ENCODE measurements around the gene ODAPH. TPM values are rescaled to one million over a fixed set of nuclear protein-coding genes. Genes with fewer than 3 reads are reported as not detected.
A peak's percentile ranks its signal among the peaks of the same experiment; 100 is the strongest.
"Not testable (repeated sequence)": the region's sequence is repeated elsewhere in the genome, so short reads cannot be mapped to it uniquely, and the experiment has no call there.

ODAPH gene, protein sequence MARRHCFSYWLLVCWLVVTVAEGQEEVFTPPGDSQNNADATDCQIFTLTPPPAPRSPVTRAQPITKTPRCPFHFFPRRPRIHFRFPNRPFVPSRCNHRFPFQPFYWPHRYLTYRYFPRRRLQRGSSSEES
- 10 to 100 TPM in 1 of 2 donors, 1 to 10 TPM in 1; 6.2 to 13.0 TPM for total RNA-seq

DNA sequence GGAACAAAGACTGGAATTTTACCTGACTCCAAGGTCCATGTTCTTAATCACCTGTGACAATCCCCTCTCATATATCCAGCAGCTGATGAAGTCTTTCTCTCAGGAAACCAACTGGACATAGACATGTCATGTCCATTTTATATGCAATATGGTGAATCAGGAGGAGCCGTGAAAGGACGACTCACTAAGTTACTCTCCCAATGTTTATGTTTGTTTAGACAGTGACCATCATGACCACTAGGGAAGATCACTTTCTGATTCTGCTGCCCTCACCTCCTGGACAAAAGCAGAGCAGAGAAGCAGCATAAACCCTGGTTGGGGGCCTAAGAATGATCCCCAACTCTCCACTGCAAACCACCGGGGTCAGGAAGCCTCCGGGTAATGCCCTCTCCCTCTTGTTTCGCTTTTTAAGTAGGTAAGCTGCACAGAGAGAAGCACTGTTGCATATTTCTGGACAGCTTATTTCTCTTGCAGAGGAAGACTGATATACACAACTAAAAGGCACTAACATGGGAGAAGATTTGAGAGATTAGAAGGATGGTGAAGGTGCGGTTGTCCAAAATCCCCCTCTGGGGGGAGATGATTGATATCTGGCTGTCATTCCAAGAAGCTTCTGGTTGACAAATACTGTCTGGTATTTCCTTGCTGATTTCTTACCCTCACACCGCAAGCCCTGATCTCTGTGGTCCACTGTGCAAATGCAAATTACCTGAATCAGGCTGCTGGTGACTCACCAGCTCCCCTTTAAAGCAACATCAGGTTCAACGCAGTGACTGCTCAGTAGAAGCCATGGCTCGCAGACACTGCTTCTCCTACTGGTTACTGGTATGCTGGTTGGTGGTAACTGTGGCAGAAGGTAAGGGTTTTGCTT lies at the start of gene ODAPH:
Gene ODAPH (plus strand): TSS at position 773 of the 871 bp plus-strand sequence. CDS start 17 bp downstream, at position 790.
- Mint-ChIP-seq H3K27me3 (peaks cover 9 to 13% of the 10 kb centered on the region in 2 donors), H3K27ac (peak within 1 kb of the TSS in 1 of 2 donors; percentile 53), H3K4me1 (ENCODE audit: low read depth in 2 of 2) (peaks cover 5 to 12% of the 10 kb centered on the region in 2 donors), H3K4me3 (peak within 1 kb of the TSS; percentile 71), H3K36me3 (no peaks in the 10 kb centered on the region), H3K9me3 (no peaks in the 10 kb centered on the region)
- DNase-seq (ENCODE audit: low spot score) (peak; percentile 62), ATAC-seq (peak; percentile 87 to 96)

GRCh38 chr4:75509592-75509991 lies 46.3 kb upstream of the ODAPH start:
- not testable (repeated sequence) for DNase-seq (ENCODE audit: low spot score); H3K9me3 Mint-ChIP-seq; ATAC-seq; H3K27me3 Mint-ChIP-seq; H3K4me3 Mint-ChIP-seq
- peaks cover 26 to 35% of the 10 kb centered on the region in 2 donors for H3K4me1 Mint-ChIP-seq (ENCODE audit: low read depth in 2 of 2)
- peak overlapping the region; percentile 15 to 16 for H3K27ac Mint-ChIP-seq
- peaks cover 34% of the 10 kb centered on the region for H3K36me3 Mint-ChIP-seq

- no peak for ATAC-seq
- DNase-seq (ENCODE audit: low spot score) = no peak
- no peak overlapping the region for H3K4me3 Mint-ChIP-seq
- no peaks in the 10 kb centered on the region for H3K27me3 Mint-ChIP-seq
- no peak overlapping the region for H3K27ac Mint-ChIP-seq
- peaks cover 28 to 36% of the 10 kb centered on the region in 2 donors for H3K4me1 Mint-ChIP-seq (ENCODE audit: low read depth in 2 of 2)
- peaks cover 3% of the 10 kb centered on the region for H3K9me3 Mint-ChIP-seq
- peaks cover 26% of the 10 kb centered on the region for H3K36me3 Mint-ChIP-seq
Observed at GRCh38 chr4:75511841-75512240, 44.0 kb upstream of the ODAPH start.

- H3K9me3 Mint-ChIP-seq = peaks cover 3% of the 10 kb centered on the region
- H3K27ac Mint-ChIP-seq = no peak overlapping the region
- DNase-seq (ENCODE audit: low spot score) (no peak), ATAC-seq (no peak)
- no peak overlapping the region for H3K4me3 Mint-ChIP-seq
- H3K27me3 Mint-ChIP-seq = no peaks in the 10 kb centered on the region
- H3K4me1 Mint-ChIP-seq (ENCODE audit: low read depth in 2 of 2) = peaks cover 28 to 29% of the 10 kb centered on the region in 2 donors
- H3K36me3 Mint-ChIP-seq = peaks cover 23% of the 10 kb centered on the region
Observed at GRCh38 chr4:75512386-75513211, 43.3 kb upstream of the ODAPH start.

DNA sequence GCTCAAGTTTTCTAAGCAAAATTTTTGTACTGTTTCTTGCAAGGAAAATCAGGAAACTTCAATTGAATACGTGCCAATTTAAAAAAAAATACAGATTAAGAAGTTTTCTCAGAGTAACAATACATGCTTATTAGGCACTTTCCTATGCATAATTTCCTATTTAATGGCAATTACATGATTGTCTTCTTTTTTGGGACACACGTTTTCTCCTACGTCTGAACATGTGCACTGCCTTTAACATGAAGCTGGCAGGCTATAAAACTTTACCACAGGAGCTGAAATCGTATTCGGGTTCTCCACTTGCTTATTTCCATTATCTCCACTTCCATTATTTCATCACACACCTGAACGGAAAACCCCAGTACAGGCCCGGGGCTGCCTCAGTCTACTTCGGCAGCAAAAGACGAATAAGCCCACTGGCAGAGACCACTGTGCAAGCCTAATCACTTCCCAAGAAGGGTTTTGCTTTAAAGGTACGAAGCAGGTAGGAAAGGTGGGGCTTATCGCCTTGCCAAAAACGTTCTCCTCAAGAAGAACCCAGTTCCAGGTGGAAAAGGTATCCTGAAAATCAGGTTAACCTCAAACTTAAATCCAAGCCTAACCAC lies 42.2 kb upstream of the ODAPH start:
- H3K9me3 Mint-ChIP-seq = peaks cover 3% of the 10 kb centered on the region
- H3K27me3 Mint-ChIP-seq = no peaks in the 10 kb centered on the region
- DNase-seq (ENCODE audit: low spot score) (no peak), ATAC-seq (no peak)
- H3K4me3 Mint-ChIP-seq = no peak overlapping the region
- peaks cover 28 to 29% of the 10 kb centered on the region in 2 donors for H3K4me1 Mint-ChIP-seq (ENCODE audit: low read depth in 2 of 2)
- no peak overlapping the region for H3K27ac Mint-ChIP-seq
- peaks cover 27% of the 10 kb centered on the region for H3K36me3 Mint-ChIP-seq

GRCh38 chr4:75514131-75514948 lies 41.5 kb upstream of the ODAPH start, which contains the start of the genes RCHY1 and THAP6:
RCHY1 (minus strand) TSS chr4:75514403; CDS start chr4:75514286, 117 bp downstream.
THAP6 (plus strand) TSS chr4:75514473; CDS start chr4:75515453, 980 bp downstream.
- peaks cover 3% of the 10 kb centered on the region for H3K9me3 Mint-ChIP-seq
- peaks cover 27 to 30% of the 10 kb centered on the region in 2 donors for H3K4me1 Mint-ChIP-seq (ENCODE audit: low read depth in 2 of 2)
- no peaks in the 10 kb centered on the region for H3K27me3 Mint-ChIP-seq
- H3K4me3 Mint-ChIP-seq = no peak within 1 kb of the TSS
- H3K36me3 Mint-ChIP-seq = peaks cover 32% of the 10 kb centered on the region
- ATAC-seq (peak; percentile 94 to 96), DNase-seq (ENCODE audit: low spot score) (peak; percentile 95)
- H3K27ac Mint-ChIP-seq = no peak within 1 kb of the TSS

GRCh38 chr4:75514949-75515612 lies 40.8 kb upstream of the ODAPH start:
- DNase-seq (ENCODE audit: low spot score) = no peak
- peaks cover 21 to 25% of the 10 kb centered on the region in 2 donors for H3K4me1 Mint-ChIP-seq (ENCODE audit: low read depth in 2 of 2)
- peaks cover 27% of the 10 kb centered on the region for H3K36me3 Mint-ChIP-seq
- H3K9me3 Mint-ChIP-seq = no peaks in the 10 kb centered on the region
- ATAC-seq = no peak
- H3K27ac Mint-ChIP-seq = no peak overlapping the region
- no peaks in the 10 kb centered on the region for H3K27me3 Mint-ChIP-seq
- H3K4me3 Mint-ChIP-seq = no peak overlapping the region

DNA sequence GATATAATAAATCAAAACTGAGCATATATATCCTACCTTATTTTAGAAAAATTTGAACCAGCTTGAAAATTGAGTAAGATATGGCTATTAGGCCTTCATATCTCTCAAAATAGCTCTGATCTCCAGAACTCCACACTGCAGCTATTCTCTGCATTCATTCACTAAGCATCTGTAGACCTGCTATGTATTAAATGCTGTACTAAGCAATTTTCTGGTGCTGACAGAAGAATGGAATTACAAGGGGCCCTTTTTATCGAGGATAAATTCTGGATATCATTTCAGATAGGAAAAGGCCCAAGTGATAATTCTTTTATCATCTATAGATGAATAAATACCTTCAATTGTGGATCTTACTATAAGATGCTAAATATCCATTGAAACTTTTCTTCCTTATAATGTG lies 39.7 kb upstream of the ODAPH start:
- Mint-ChIP-seq H3K4me1 (ENCODE audit: low read depth in 2 of 2) (peaks cover 17 to 25% of the 10 kb centered on the region in 2 donors), H3K36me3 (peaks cover 33% of the 10 kb centered on the region)

DNA sequence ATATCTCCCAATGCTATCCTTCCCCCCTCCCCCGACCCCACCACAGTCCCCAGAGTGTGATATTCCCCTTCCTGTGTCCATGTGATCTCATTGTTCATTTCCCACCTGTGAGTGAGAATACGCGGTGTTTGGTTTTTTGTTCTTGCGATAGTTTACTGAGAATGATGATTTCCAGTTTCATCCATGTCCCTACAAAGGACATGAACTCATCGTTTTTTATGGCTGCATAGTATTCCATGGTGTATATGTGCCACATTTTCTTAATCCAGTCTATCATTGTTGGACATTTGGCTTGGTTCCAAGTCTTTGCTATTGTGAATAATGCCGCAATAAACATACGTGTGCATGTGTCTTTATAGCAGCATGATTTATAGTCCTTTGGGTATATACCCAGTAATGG lies 36.4 kb upstream of the ODAPH start:
- not testable (repeated sequence) for H3K4me3 Mint-ChIP-seq; H3K9me3 Mint-ChIP-seq; H3K27me3 Mint-ChIP-seq; DNase-seq (ENCODE audit: low spot score); H3K27ac Mint-ChIP-seq; ATAC-seq
- Mint-ChIP-seq H3K36me3 (peaks cover 34% of the 10 kb centered on the region), H3K4me1 (ENCODE audit: low read depth in 2 of 2) (peaks cover 14 to 25% of the 10 kb centered on the region in 2 donors)

More for the DNA sequence above, 39.7 kb upstream of the ODAPH start:
- DNase-seq (ENCODE audit: low spot score) = no peak
- H3K27ac Mint-ChIP-seq = no peak overlapping the region
- no peak overlapping the region for H3K4me3 Mint-ChIP-seq
- no peak for ATAC-seq
- no peaks in the 10 kb centered on the region for H3K27me3 Mint-ChIP-seq
- H3K9me3 Mint-ChIP-seq = no peaks in the 10 kb centered on the region

GRCh38 chr4:75525086-75525485 lies 30.8 kb upstream of the ODAPH start:
- Mint-ChIP-seq H3K9me3 (no peaks in the 10 kb centered on the region), H3K27ac (no peak overlapping the region), H3K36me3 (peaks cover 39% of the 10 kb centered on the region)

DNA sequence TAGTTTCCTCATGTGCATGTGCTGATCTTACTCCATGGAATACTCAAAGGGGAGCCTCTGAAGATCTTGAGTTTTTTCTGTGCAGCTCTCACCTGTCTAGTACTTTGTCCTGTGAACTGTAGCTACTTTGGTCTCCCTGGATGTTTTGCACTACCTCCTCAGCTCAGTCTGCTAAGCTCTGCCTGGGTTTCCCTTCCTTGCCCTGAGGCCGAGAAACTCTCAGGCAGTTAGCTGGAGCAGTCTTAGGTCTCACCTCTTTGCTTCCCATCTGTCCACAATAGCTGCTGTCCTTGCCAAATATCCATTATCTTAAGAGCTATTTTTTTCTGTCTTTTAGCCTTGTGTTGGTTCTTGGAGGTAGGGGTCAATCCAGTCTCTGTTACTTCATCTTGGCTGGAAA lies 30.0 kb upstream of the ODAPH start:
- Mint-ChIP-seq H3K36me3 (peaks cover 37% of the 10 kb centered on the region), H3K4me3 (no peak overlapping the region), H3K4me1 (ENCODE audit: low read depth in 2 of 2) (peaks cover 5 to 9% of the 10 kb centered on the region in 2 donors), H3K27ac (no peak overlapping the region), H3K27me3 (no peaks in the 10 kb centered on the region), H3K9me3 (no peaks in the 10 kb centered on the region)
- DNase-seq (ENCODE audit: low spot score) (no peak), ATAC-seq (no peak)

More at GRCh38 chr4:75525086-75525485, 30.8 kb upstream of the ODAPH start:
- ATAC-seq (no peak), DNase-seq (ENCODE audit: low spot score) (no peak)
- peaks cover 9 to 17% of the 10 kb centered on the region in 2 donors for H3K4me1 Mint-ChIP-seq (ENCODE audit: low read depth in 2 of 2)
- no peaks in the 10 kb centered on the region for H3K27me3 Mint-ChIP-seq
- H3K4me3 Mint-ChIP-seq = no peak overlapping the region

GRCh38 chr4:75527482-75527881 lies 28.4 kb upstream of the ODAPH start:
- DNase-seq (ENCODE audit: low spot score) (no peak), ATAC-seq (no peak)
- H3K27ac Mint-ChIP-seq = no peak overlapping the region
- no peaks in the 10 kb centered on the region for H3K27me3 Mint-ChIP-seq
- H3K4me3 Mint-ChIP-seq = no peak overlapping the region
- H3K9me3 Mint-ChIP-seq = peaks cover 4% of the 10 kb centered on the region
- H3K36me3 Mint-ChIP-seq = peaks cover 44% of the 10 kb centered on the region
- peaks cover 4 to 5% of the 10 kb centered on the region in 2 donors for H3K4me1 Mint-ChIP-seq (ENCODE audit: low read depth in 2 of 2)

Measured in natural killer cell treated with Interleukin-12 subunit alpha and Interleukin-12 subunit beta and Interleukin-15 and Interleukin-18, amount 100 ng/mL, for 72 hours (primary cell).